GM12892 (cell line): ENCODE results near the gene PORCN.

Experiments used
- POLR2A ChIP-seq: IDR thresholded peaks from 2 replicates; pipeline ENCODE4 v1.6.1; 2011; ENCODE audit warnings: low read depth, low read length, control low read depth
- POLR2AphosphoS5 ChIP-seq: IDR thresholded peaks from 2 replicates; pipeline ENCODE4 v1.6.1; 2011; ENCODE audit warnings: low read depth, low read length, control low read depth

GRCh38 chrX:48532161-48532560, 23.4 kb downstream of the PORCN start:
- TF ChIP-seq POLR2A (no peak), POLR2AphosphoS5 (no peak)
